Activated CD4-positive, alpha-beta memory T cell treated with anti-CD3 and anti-CD28 coated beads for 36 hours (primary cell): Measurements from ENCODE around the gene FARP1. TPM values are rescaled to one million over a fixed set of nuclear protein-coding genes. Genes with fewer than 3 reads are reported as not detected.

Experiments used
- CTCF ChIA-PET: fragments of 350-600 bp; sonication (Branson Sonifier 250); formaldehyde crosslinking; loops from one replicate; lab custom pipeline; 2021; ENCODE audit warnings: antibody characterized with exemption, inconsistent platforms; lab: Charles Lee
- POLR2A ChIA-PET: fragments of 350-600 bp; sonication (Branson Sonifier 250); formaldehyde crosslinking; loops from one replicate; lab custom pipeline; 2021; ENCODE audit warnings: antibody characterized with exemption; lab: Charles Lee
- DNase-seq: peaks from one replicate; pipeline ENCODE4 v3.0.0-alpha.2; 2020
- H3K27ac Mint-ChIP-seq: one replicate; pipeline ENCODE4 v1.8.0; 2021; ENCODE audit warnings: mixed read lengths
- H3K27me3 Mint-ChIP-seq: one replicate; pipeline ENCODE4 v1.8.0; 2021; ENCODE audit warnings: mixed read lengths
- H3K36me3 Mint-ChIP-seq: one replicate; pipeline ENCODE4 v1.8.0; 2021; ENCODE audit warnings: mixed read lengths
- H3K4me1 Mint-ChIP-seq: one replicate; pipeline ENCODE4 v1.8.0; 2021; ENCODE audit warnings: low read depth, mixed read lengths
- H3K4me3 Mint-ChIP-seq: one replicate; pipeline ENCODE4 v1.8.0; 2021; ENCODE audit warnings: mild to moderate bottlenecking, mixed read lengths
- H3K9me3 Mint-ChIP-seq: one replicate; pipeline ENCODE4 v1.8.0; 2021; ENCODE audit warnings: mixed read lengths
- intact Hi-C: fragments of 100-400 bp; cut with micrococcal nuclease; formaldehyde crosslinking; loops from one replicate; pipeline ENCODE4 v1.15.1; 2023
- total RNA-seq, 2 experiments: library from RNA; stranded (reverse); gene quantifications; one replicate each; pipeline ENCODE4 v1.2.3, GENCODE V29; 2021

The FARP1 gene
- total RNA-seq, 2 experiments from 2014 or later: 0.56 to 0.64 TPM

DNA sequence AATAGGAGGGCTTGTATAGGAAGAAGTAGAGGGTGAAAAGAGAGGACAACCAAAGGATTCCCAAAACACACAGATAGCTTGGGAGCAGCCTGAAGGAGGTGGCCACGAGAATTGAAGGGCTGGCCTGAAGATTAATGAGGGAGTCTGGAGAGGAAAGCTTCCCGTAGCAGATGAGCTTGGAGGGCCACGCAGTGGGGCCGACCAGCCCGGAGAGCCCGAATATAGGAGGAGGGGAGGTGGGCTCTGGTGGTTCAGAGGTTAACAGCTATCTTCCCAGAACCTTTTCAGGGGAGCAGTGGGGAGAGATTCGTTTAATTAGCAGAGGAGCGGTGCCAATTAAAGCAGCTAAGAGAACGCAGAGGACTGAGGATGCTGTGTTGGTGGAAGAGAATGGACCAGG is 279.2 kb downstream of the FARP1 start:
- H3K4me3 Mint-ChIP-seq: no peak overlapping the region
- H3K9me3 Mint-ChIP-seq: peaks cover under 1% of the 10 kb centered on the region
- CTCF ChIA-PET: interaction anchor here (0.7 kb wide), 1 partner anchor 566 kb away, joined by 4 read pairs; no protein-coding TSS in a partner anchor
- intact Hi-C loops: no loop called here
- H3K27ac Mint-ChIP-seq: no peak overlapping the region
- no peak for DNase-seq
- peaks cover 3% of the 10 kb centered on the region for H3K27me3 Mint-ChIP-seq
- no peaks in the 10 kb centered on the region for H3K4me1 Mint-ChIP-seq
- POLR2A ChIA-PET: no interaction called here
- H3K36me3 Mint-ChIP-seq: no peaks in the 10 kb centered on the region

DNA sequence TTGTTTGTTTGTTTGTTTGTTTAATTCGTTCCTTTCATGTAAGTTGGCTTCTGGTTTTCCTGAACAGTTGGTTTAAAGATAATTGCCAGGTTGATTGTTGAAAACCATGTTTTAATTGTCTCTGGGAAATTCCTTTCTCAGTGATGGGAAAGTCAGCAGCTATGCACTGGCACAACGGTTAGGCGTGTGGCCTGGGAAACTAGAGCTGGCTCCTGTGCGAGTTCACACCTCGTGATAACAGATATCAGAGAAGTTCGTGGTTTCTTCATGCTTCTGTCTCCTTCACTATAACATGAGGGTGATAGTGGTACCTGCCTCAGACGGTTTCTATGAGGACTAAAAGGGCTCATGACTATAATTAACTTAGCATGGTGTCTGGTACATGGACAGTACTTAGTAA is 280.5 kb downstream of the FARP1 start:
- Mint-ChIP-seq H3K36me3 (no peaks in the 10 kb centered on the region), H3K9me3 (no peaks in the 10 kb centered on the region), H3K27me3 (peaks cover 8% of the 10 kb centered on the region), H3K4me1 (no peaks in the 10 kb centered on the region), H3K27ac (no peak overlapping the region), H3K4me3 (no peak overlapping the region)
- POLR2A ChIA-PET: no interaction called here
- CTCF ChIA-PET: interaction anchor here (1.1 kb wide), 1 partner anchor 250 kb away, joined by 3 read pairs; no protein-coding TSS in a partner anchor
- intact Hi-C loops: no loop called here
- no peak for DNase-seq

GRCh38 chr13:98427331-98427995 is 284.6 kb downstream of the FARP1 start:
- ChIA-PET POLR2A (no interaction called here), CTCF (no interaction called here)
- intact Hi-C loops: no loop called here
- no peaks in the 10 kb centered on the region for H3K9me3 Mint-ChIP-seq
- no peak overlapping the region for H3K4me3 Mint-ChIP-seq
- DNase-seq: no peak
- H3K27me3 Mint-ChIP-seq: peaks cover 24% of the 10 kb centered on the region
- no peaks in the 10 kb centered on the region for H3K36me3 Mint-ChIP-seq
- no peaks in the 10 kb centered on the region for H3K4me1 Mint-ChIP-seq
- H3K27ac Mint-ChIP-seq: no peak overlapping the region

GRCh38 chr13:98428256-98428966 is 285.5 kb downstream of the FARP1 start:
- H3K4me3 Mint-ChIP-seq: no peak overlapping the region
- POLR2A ChIA-PET: no interaction called here
- DNase-seq: no peak
- H3K4me1 Mint-ChIP-seq: no peaks in the 10 kb centered on the region
- no peaks in the 10 kb centered on the region for H3K9me3 Mint-ChIP-seq
- H3K36me3 Mint-ChIP-seq: no peaks in the 10 kb centered on the region
- CTCF ChIA-PET: no interaction called here
- no peak overlapping the region for H3K27ac Mint-ChIP-seq
- peaks cover 24% of the 10 kb centered on the region for H3K27me3 Mint-ChIP-seq
- intact Hi-C loops: no loop called here

GRCh38 chr13:98429081-98429480 is 286.2 kb downstream of the FARP1 start:
- CTCF ChIA-PET: no interaction called here
- no peak overlapping the region for H3K4me3 Mint-ChIP-seq
- intact Hi-C loops: no loop called here
- POLR2A ChIA-PET: no interaction called here
- no peaks in the 10 kb centered on the region for H3K4me1 Mint-ChIP-seq
- DNase-seq: no peak
- H3K9me3 Mint-ChIP-seq: no peaks in the 10 kb centered on the region
- no peak overlapping the region for H3K27ac Mint-ChIP-seq
- no peaks in the 10 kb centered on the region for H3K36me3 Mint-ChIP-seq
- peaks cover 24% of the 10 kb centered on the region for H3K27me3 Mint-ChIP-seq

DNA sequence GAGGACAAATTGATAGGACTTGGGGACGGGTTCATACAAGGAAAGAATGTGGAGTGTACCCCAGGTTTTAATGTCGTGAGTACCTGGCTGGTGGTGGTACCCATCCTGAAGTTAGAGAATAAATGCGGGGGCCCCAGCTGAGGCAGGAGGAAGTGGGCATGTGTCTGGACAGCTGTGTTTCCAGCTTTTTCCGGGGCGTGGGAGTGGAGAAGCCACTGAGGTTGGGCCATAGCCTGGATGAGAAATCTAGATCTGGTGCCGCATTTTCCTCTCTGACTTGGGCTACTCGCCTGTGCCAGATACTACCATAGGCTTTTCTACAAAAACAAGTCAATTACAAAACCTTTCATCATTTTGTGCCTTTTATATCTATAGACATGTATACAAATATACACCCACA is 286.6 kb downstream of the FARP1 start:
- intact Hi-C loops: no loop called here
- POLR2A ChIA-PET: no interaction called here
- CTCF ChIA-PET: no interaction called here
- no peak overlapping the region for H3K4me3 Mint-ChIP-seq
- no peak overlapping the region for H3K27ac Mint-ChIP-seq
- peaks cover 24% of the 10 kb centered on the region for H3K27me3 Mint-ChIP-seq
- no peaks in the 10 kb centered on the region for H3K36me3 Mint-ChIP-seq
- H3K4me1 Mint-ChIP-seq: no peaks in the 10 kb centered on the region
- no peaks in the 10 kb centered on the region for H3K9me3 Mint-ChIP-seq
- DNase-seq: no peak

- H3K27me3 Mint-ChIP-seq: peaks cover 24% of the 10 kb centered on the region
- POLR2A ChIA-PET: interaction anchor here (0.6 kb wide), 1 partner anchor 30 kb away, joined by 4 read pairs; no protein-coding TSS in a partner anchor
- no peaks in the 10 kb centered on the region for H3K9me3 Mint-ChIP-seq
- H3K36me3 Mint-ChIP-seq: no peaks in the 10 kb centered on the region
- no peak overlapping the region for H3K4me3 Mint-ChIP-seq
- no peaks in the 10 kb centered on the region for H3K4me1 Mint-ChIP-seq
- H3K27ac Mint-ChIP-seq: no peak overlapping the region
- CTCF ChIA-PET: interaction anchor here (0.9 kb wide), 1 partner anchor 15 kb away, joined by 3 read pairs; no protein-coding TSS in a partner anchor
- DNase-seq: no peak
- intact Hi-C loops: no loop called here
These were observed 287.3 kb downstream of the FARP1 start for GRCh38 chr13:98429977-98430736.

DNA sequence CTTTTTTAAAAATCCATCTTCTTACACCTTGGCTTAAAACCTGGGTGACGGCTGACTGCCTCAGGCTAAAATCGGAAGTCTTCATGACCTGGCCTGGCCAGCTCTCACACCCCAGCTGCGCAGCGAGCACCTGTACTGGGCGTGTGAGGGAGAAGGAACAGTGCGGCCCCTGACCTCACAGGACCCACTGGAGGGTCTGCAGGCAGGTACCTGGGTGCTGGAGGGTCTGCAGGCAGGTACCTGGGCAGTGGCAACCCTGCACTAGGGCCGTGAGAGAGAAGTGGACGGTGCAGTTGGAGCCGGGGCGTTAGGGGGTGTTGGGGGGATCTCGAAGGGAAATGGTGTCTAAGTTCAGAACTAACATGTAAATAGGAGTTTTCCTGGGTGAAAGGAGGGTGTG is 289.7 kb downstream of the FARP1 start:
- H3K4me1 Mint-ChIP-seq: no peaks in the 10 kb centered on the region
- H3K27ac Mint-ChIP-seq: no peak overlapping the region
- H3K9me3 Mint-ChIP-seq: no peaks in the 10 kb centered on the region
- intact Hi-C loops: no loop called here
- POLR2A ChIA-PET: no interaction called here
- no peak overlapping the region for H3K4me3 Mint-ChIP-seq
- no peaks in the 10 kb centered on the region for H3K36me3 Mint-ChIP-seq
- CTCF ChIA-PET: no interaction called here
- DNase-seq: no peak
- peaks cover 24% of the 10 kb centered on the region for H3K27me3 Mint-ChIP-seq

GRCh38 chr13:98433654-98434053 is 290.8 kb downstream of the FARP1 start:
- no peaks in the 10 kb centered on the region for H3K4me1 Mint-ChIP-seq
- no peak overlapping the region for H3K4me3 Mint-ChIP-seq

DNA sequence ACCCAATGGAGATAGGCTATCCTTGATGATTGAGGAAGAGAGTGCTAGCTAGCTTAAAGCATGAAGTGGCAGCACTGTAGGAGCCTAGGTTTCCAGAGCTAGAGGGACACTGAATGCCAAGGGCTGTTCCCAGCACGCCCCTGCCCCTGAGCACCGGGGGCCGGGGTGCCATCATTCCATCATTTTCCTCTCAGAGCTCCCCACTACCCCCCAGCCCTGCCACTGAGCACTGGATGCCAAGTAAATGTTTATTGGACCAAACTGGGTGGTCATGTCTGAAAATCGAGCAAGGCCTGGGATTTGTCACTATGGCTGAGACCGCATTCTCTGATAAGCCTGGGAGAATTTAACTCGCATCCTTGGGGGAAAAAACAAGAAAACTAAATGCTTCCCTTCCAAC is 291.2 kb downstream of the FARP1 start:
- Mint-ChIP-seq H3K27me3 (peaks cover 12% of the 10 kb centered on the region), H3K4me3 (no peak overlapping the region), H3K27ac (no peak overlapping the region), H3K9me3 (no peaks in the 10 kb centered on the region), H3K36me3 (no peaks in the 10 kb centered on the region), H3K4me1 (no peaks in the 10 kb centered on the region)
- intact Hi-C loops: no loop called here
- ChIA-PET POLR2A (no interaction called here), CTCF (no interaction called here)
- no peak for DNase-seq

More at GRCh38 chr13:98433654-98434053, 290.8 kb downstream of the FARP1 start:
- Mint-ChIP-seq H3K27me3 (peaks cover 16% of the 10 kb centered on the region), H3K9me3 (no peaks in the 10 kb centered on the region), H3K27ac (no peak overlapping the region), H3K36me3 (no peaks in the 10 kb centered on the region)
- DNase-seq: no peak
- CTCF ChIA-PET: no interaction called here
- POLR2A ChIA-PET: no interaction called here
- intact Hi-C loops: no loop called here

DNA sequence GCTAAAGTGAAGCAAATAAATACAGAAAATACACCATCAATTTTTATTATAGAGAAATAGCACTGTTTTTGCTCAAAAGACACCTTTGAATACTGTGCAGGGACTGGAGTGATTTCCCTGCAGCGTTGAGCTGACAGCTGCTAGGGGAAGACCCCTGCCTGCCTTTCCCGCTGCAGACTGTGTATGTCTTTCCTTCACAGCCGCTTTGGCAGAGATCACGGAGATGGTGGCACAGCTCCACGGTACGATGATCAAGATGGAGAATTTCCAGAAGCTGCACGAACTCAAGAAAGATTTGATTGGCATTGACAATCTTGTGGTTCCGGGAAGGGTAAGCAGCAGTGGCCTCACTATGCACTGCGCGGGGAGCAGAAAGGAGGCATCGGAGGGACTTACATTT is 292.5 kb downstream of the FARP1 start:
- Mint-ChIP-seq H3K27ac (no peak overlapping the region), H3K27me3 (peaks cover 6% of the 10 kb centered on the region), H3K4me1 (no peaks in the 10 kb centered on the region), H3K9me3 (no peaks in the 10 kb centered on the region), H3K36me3 (no peaks in the 10 kb centered on the region), H3K4me3 (no peak overlapping the region)
- CTCF ChIA-PET: no interaction called here
- DNase-seq: no peak
- intact Hi-C loops: no loop called here
- POLR2A ChIA-PET: no interaction called here

- Mint-ChIP-seq H3K36me3 (no peaks in the 10 kb centered on the region), H3K4me3 (no peak overlapping the region), H3K9me3 (no peaks in the 10 kb centered on the region), H3K27me3 (peaks cover 5% of the 10 kb centered on the region), H3K27ac (no peak overlapping the region), H3K4me1 (no peaks in the 10 kb centered on the region)
- ChIA-PET POLR2A (no interaction called here), CTCF (interaction anchor here (1.1 kb wide), 1 partner anchor 9 kb away, joined by 7 read pairs; no protein-coding TSS in a partner anchor)
- intact Hi-C loops: no loop called here
- no peak for DNase-seq
These were observed 293.5 kb downstream of the FARP1 start for GRCh38 chr13:98436233-98436910.
